Hematopoietic multipotent progenitor cell treated with erythropoietin and hydrocortisone succinate and interleukin-3 and kit ligand, for 8 days (in vitro differentiated cells): ENCODE results near the gene ATP13A4.

Experiments
- DNase-seq: peaks from one replicate; pipeline ENCODE4 v3.0.0-alpha.2; 2015

ATP13A4 gene, protein sequence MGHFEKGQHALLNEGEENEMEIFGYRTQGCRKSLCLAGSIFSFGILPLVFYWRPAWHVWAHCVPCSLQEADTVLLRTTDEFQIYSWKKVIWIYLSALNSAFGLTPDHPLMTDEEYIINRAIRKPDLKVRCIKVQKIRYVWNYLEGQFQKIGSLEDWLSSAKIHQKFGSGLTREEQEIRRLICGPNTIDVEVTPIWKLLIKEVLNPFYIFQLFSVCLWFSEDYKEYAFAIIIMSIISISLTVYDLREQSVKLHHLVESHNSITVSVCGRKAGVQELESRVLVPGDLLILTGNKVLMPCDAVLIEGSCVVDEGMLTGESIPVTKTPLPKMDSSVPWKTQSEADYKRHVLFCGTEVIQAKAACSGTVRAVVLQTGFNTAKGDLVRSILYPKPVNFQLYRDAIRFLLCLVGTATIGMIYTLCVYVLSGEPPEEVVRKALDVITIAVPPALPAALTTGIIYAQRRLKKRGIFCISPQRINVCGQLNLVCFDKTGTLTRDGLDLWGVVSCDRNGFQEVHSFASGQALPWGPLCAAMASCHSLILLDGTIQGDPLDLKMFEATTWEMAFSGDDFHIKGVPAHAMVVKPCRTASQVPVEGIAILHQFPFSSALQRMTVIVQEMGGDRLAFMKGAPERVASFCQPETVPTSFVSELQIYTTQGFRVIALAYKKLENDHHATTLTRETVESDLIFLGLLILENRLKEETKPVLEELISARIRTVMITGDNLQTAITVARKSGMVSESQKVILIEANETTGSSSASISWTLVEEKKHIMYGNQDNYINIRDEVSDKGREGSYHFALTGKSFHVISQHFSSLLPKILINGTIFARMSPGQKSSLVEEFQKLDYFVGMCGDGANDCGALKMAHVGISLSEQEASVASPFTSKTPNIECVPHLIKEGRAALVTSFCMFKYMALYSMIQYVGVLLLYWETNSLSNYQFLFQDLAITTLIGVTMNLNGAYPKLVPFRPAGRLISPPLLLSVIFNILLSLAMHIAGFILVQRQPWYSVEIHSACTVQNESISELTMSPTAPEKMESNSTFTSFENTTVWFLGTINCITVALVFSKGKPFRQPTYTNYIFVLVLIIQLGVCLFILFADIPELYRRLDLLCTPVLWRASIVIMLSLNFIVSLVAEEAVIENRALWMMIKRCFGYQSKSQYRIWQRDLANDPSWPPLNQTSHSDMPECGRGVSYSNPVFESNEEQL

DNA sequence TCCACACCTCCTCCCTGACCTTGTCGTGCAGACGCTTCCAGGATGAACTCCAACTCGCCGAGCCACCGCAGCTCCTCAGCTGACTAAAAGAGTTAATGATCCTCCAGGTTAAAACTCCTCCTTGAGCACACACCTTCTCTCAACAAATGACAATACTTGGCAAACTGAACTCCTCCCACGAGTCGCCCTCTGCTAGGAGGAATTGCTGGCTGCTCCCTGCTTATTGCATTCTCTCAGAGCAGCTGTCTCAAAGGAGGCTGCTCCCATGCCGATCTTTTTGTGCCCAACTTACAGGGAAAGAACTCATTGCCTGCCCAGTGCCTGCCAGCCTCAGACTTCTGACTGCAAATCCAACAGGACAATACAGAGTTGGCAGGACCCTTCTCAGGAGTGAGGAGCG lies at the start of gene ATP13A4:
Gene ATP13A4, minus strand, starts transcription at position 85 of the 400 bp plus-strand sequence. CDS start 96 bp downstream, outside the sequence.
- no peak for DNase-seq

DNA sequence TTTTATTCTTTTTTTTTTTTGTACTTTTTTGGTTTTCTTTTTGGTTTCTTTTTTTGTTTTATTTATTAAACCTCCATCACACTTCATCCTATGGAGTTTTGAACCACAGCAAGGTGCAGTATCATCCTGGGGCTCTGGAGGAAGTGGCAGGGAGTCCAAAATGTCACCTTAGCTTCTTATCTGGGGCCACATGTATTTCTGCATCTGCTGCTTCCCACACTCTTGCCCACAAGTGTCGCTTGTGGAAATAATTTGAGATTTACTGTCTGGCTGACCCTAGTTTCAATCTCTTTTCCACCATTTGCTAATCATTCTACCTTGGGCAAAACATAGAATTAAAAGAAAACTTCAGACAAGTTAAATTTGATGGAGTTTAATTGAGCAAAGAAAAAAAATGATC lies 44.7 kb upstream of the ATP13A4 start:
- peak; percentile 61 for DNase-seq

DNA sequence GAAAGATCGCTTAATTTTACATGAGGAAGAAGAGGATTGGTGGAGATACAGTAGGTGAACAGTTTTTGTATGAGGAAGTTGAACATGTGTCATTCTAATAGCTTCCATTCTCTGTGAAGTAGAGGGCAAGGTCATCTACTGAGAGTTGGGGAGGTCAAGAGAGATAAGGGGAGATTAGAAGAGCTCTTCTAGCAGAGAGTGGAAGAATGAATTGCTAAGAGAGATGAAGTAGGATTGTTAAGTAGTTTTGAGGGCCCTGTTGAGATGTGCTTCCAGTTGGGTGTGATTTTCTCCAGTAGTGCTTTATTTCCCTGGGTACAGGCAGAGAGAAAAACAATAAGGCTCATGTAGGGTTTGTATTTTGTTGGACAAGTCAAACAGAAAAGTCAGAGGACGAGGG lies 43.5 kb upstream of the ATP13A4 start:
- DNase-seq = peak; percentile 30

DNA sequence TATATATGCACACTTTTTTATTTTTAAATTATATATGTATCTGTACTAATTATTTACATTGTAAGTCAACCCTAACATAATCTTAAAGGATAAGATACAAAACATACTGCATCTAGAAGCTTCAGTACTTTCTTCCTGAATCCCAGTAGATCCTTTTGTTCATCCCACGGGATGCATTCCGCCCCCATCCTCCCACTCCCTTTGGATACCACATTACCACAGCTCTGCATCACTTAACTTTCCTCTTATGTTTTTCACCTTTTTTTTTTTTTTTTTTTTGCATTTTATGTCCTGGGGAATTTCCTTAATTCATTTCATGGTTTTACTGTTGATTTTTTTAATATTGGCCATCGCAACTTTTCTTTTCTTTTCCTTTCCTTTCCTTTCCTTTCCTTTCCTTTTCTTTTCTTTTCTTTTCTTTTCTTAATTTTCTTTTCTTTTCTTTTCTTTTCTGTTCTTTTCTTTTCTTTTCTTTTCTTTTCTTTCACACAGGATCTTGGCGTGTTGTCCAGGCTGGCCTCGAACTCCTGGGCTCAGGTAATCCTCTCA lies 41.3 kb upstream of the ATP13A4 start:
- no peak for DNase-seq

GRCh38 chr3:193594946-193595689 lies 40.4 kb upstream of the ATP13A4 start:
- DNase-seq = no peak

DNA sequence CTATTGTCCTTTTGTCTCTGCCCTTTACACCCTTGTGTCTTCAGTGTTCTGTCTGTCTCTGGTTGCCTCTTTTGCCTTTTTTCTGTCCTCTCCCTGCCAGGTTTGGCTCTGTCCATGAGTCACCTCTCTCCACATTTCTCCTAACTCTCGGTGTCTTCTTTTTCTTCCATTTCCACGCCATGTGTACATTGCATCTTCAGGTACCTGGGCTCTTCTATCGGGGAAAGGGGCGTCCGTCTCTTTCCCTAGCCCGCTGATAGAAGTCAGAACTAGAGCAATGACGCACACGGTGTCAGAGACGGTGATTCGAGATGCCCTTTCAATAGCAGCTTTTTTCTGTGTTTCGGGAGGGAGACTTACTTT lies 39.0 kb upstream of the ATP13A4 start:
- DNase-seq = peak; percentile 56

DNA sequence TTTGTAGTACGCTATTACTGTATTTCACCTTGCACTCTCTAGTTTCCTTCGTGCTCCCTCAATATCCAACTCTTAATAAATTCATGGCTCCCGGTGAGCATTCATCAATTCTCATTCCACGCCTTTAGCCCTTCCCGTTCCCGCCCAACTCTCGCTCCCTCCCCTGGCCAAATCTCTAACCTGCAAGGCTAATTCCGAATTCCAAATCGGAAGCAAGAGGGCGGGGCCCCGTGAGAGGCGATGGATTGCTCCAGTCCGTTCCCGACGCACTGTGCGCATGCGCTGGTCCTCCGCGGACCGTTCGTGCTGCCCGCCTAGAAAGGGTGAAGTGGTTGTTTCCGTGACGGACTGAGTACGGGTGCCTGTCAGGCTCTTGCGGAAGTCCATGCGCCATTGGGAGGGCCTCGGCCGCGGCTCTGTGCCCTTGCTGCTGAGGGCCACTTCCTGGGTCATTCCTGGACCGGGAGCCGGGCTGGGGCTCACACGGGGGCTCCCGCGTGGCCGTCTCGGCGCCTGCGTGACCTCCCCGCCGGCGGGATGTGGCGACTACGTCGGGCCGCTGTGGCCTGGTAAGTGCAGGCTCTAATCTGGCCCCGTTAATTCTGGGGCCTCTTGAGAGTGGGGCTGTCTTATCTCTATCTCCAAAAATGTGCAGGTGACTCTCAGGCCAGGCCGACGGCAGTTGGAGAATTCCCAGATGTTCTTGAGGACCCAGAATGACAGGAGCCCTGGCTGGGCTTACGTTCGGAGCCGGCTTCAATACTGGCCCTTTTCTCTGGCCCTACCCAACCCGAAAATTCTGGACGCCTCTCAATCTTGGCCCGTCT lies 38.4 kb upstream of the ATP13A4 start, which contains the start of gene OPA1:
Gene OPA1, plus strand, starts transcription at position 368 of the 827 bp plus-strand sequence. Its CDS starts 170 bp downstream, at position 538.
- peak; percentile 99 for DNase-seq

- DNase-seq = peak; percentile 55
Observed at GRCh38 chr3:193590088-193590856, 35.6 kb upstream of the ATP13A4 start.

DNA sequence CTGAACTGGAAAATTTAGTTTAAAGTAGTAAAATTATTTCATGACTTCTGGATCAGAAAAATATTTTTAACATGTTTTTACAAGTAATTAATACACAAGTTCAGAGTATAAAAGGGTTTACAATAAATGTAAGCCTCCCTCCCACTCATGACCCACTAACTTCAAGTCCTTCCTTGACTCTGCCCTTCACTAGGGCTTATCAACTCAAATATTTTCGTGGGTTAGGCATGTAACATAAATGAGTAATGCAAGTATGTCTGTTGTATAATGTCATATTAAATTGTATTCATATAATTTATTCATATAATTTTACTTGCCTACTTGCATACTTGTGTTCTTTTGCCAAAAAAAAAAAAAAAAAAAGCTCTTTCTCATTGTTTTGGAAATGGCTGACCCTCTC lies 34.9 kb upstream of the ATP13A4 start:
- no peak for DNase-seq

DNA sequence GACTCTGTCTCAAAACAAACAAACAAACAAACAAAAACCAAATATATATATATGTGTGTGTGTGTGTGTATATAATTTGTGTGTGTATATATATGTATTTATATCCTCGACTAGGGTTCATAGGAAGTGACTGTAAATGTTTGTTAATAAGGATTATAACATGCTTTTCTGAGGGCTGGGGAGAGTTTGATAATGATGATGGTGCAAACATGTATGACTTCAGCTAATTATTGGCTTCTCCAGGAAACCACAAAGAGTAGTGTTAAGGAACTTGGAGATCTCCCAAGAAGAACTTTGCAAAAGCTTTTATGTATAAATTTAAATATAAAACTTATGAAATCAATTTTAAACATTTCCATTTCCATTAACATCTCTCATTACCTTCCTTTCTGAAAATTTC lies 34.4 kb upstream of the ATP13A4 start:
- no peak for DNase-seq

DNA sequence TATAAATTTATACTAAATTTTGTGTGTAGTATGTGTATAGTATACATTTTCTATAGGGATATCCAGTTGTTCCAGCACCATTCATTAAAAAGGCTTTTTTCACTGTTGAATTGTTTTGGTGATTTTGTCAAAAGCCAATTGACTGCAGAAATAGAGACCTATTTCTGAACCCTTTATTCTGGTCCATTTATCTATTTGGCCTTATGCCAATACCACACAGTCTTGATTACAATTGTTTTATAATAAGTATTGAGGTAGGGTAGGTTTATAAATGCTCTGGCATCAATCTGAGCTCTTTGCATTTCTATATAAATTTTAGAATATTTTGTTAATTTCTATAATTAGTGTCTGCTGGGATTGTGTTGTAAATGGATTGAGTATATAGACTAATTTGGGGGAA lies 31.8 kb upstream of the ATP13A4 start:
- DNase-seq = no peak

- DNase-seq = no peak
Observed at GRCh38 chr3:193585530-193585929, 30.8 kb upstream of the ATP13A4 start.

- no peak for DNase-seq
Observed at GRCh38 chr3:193574488-193575070, 19.9 kb upstream of the ATP13A4 start.

DNA sequence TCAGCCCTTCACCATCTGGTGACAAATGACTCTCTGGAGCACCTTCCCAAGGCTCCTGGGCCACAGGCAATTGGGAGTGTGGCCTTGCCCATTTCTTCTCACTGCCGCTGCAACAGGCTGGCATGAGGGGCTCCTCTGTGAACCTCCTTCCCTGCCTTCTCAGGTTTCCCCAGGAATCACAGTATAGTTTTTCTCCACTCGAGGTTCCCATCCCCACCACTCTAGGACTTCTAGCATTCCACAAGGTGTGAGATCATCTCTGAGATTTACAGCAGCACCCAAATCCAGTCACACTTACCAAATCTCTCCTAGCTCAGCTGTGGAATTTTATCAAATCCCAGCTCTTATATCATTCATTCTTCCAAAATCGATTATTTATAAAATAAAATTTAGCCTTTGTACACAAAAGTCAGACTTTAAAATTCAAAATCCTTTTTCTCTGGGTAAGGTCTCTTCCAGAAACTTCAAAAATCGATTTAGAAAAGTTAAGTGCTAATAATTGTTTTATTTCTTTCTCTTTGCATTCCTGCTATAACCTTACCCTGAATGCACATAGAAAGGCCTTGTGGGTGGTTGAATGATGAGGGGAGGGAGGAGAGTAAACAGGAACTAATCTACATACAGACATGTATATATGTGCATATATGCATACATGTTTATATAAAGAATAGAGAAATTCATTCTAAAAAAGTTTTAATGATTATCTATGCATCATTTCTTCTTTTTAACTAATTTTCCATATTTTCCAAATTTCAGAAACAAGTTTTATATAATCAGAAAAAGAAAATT lies 18.9 kb upstream of the ATP13A4 start:
- DNase-seq = no peak

GRCh38 chr3:193572426-193572908 lies 17.8 kb upstream of the ATP13A4 start:
- DNase-seq = peak; percentile 81

DNA sequence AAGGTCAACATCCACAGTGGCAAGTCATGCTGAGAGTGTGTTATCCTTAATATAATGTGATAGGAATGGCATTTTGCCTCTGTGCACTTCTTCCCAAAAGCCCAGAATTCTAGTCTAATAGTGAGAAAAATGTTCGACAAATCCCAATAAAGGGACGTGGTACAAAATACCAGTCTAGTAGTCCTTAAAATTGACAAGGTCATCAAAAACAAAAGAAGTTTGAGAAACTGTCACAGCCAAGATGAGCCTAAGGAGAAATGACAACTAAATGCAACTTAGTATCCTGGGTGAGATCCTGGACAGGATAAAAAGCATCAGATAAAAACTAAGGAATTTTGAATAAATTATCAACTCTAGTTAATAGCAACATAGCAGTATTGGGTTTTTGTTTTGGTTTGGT lies 14.4 kb upstream of the ATP13A4 start:
- DNase-seq = no peak

DNA sequence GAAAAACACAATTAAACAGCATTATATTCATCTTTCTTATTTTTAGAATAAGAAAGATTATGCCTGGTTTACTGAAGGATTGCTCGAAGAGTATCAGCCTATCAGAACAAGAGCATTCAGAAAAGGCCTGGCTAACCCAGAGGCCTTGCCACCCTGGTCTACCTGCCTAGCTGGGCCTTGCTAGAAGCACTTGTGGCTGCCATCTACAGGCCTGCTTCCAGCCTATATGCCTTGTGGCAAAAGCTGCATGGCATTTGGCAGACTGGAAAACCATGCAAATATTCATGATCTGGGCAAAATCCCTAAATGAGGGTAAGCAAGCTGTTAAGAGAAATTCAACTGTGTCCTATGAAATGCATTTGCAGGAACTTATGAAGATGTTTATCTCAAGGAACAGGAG lies 9.3 kb upstream of the ATP13A4 start:
- DNase-seq = peak; percentile 9

GRCh38 chr3:193563426-193563825 lies 8.7 kb upstream of the ATP13A4 start:
- DNase-seq = no peak

- DNase-seq = no peak
Observed at GRCh38 chr3:193560870-193561269, 6.2 kb upstream of the ATP13A4 start.
